ENCODE data around the gene TRPM3.

GRCh38 chr9:70530716-70531115 is 590.7 kb downstream of the TRPM3 start:
- no peak for TF ChIP-seq POLR2A (IDR thresholded peaks at IDR 0.05)
- TF ChIP-seq CTCF (IDR thresholded peaks at IDR 0.05) = no peak
